HCT116 (cell line): ENCODE data around the gene MOV10L1. TPM values are rescaled to one million over a fixed set of nuclear protein-coding genes. Genes with fewer than 3 reads are reported as not detected.

ENCODE experiments used
- ATAC-seq: fragments of 200-7000 bp; cut with Tn5 transposase; 2 replicates; pipeline ENCODE4 v1.9.1; 2020; ENCODE audit warnings: mild to moderate bottlenecking, moderate library complexity
- BruUV-seq: library from RNA; stranded (reverse); fragments of 400-500 nt; replicated peaks from 2 replicates; lab custom pipeline; 2021; lab: Mats Ljungman, UMichigan
- CTCF ChIA-PET: fragments of 300-600 bp; sonication (Branson Sonifier 250); formaldehyde crosslinking; loops from one replicate; lab custom pipeline; 2021; ENCODE audit warnings: antibody characterized with exemption; lab: Charles Lee
- POLR2A ChIA-PET: fragments of 300-600, 350-600 bp; sonication (Branson Sonifier 250); formaldehyde crosslinking; loops from one replicate; lab custom pipeline; 2021; ENCODE audit warnings: antibody characterized with exemption; lab: Charles Lee
- RAD21 ChIA-PET, 2 experiments: fragments of 300-600 bp; sonication (Branson Sonifier 250); formaldehyde crosslinking; loops; one replicate each; lab custom pipeline; 2023; ENCODE audit warnings: low total read pairs in 2 of 2; ENCODE audit not compliant: uncharacterized antibody in 2 of 2, unreplicated experiment in 2 of 2, low non-redundant PET in 1 of 2; lab: Charles Lee
- DNase-seq: peaks from one replicate; pipeline ENCODE4 v3.0.0-alpha.2; 2010; ENCODE audit warnings: low read depth, low spot score
- H2AFZ ChIP-seq: fragments of 200-600 bp; shearing (Covaris generic), sonication (generic); 2 replicates; pipeline ENCODE4 v1.6.1; 2017; ENCODE audit warnings: low read depth, mixed run types, mixed read lengths, antibody characterized with exemption, low read length; ENCODE audit not compliant: poor library complexity, severe bottlenecking
- H3K27ac ChIP-seq: 2 replicates; pipeline ENCODE4 v1.5.1; 2012; ENCODE audit warnings: low read depth, low read length
- H3K27me3 ChIP-seq: fragments of 200-600 bp; sonication (generic); 2 replicates; pipeline ENCODE4 v1.6.1; 2016; ENCODE audit warnings: mixed run types, low read length, mixed read lengths; ENCODE audit not compliant: insufficient read depth
- H3K36me3 ChIP-seq, 2 experiments: fragments of 200-500 bp in 1 of 2; fragments of 200-600 bp in 1 of 2; sonication (Bioruptor generic) in 1 of 2; sonication (generic) in 1 of 2; 2 replicates each; pipeline versions ENCODE4 v1.5.1 to v1.6.1; 2014 to 2016; ENCODE audit warnings: low read length in 2 of 2, inconsistent platforms in 1 of 2, mixed read lengths in 1 of 2, mixed run types in 1 of 2; ENCODE audit not compliant: insufficient read depth in 2 of 2, control insufficient read depth in 1 of 2
- H3K4me1 ChIP-seq, 2 experiments: fragments of 200-600 bp in 1 of 2; sonication (generic) in 1 of 2; 2 replicates each; pipeline versions ENCODE4 v1.5.1 to v1.6.1; 2012 to 2017; ENCODE audit warnings: low read length in 2 of 2, inconsistent platforms in 1 of 2, mild to moderate bottlenecking in 1 of 2, mixed read lengths in 1 of 2, mixed run types in 1 of 2, moderate library complexity in 1 of 2; ENCODE audit not compliant: insufficient read depth in 2 of 2, control insufficient read depth in 1 of 2
- H3K4me2 ChIP-seq: fragments of 200-600 bp; sonication (generic); 2 replicates; pipeline ENCODE4 v1.6.1; 2017; ENCODE audit warnings: mixed run types, low read length, mixed read lengths
- H3K4me3 ChIP-seq, 2 experiments: fragments of 200-600 bp in 1 of 2; sonication (generic) in 1 of 2; replicated peaks in 1 of 2; 2 replicates each; pipeline ENCODE4 v1.5.1; 2011 to 2016; ENCODE audit warnings: low read length in 2 of 2, control low read depth in 1 of 2, low read depth in 1 of 2, mild to moderate bottlenecking in 1 of 2, mixed read lengths in 1 of 2, mixed run types in 1 of 2
- H3K79me2 ChIP-seq: fragments of 200-600 bp; sonication (generic); 2 replicates; pipeline ENCODE4 v1.6.1; 2017; ENCODE audit warnings: mild to moderate bottlenecking, mixed run types, low read length, moderate library complexity, mixed read lengths; ENCODE audit not compliant: insufficient read depth
- H3K9ac ChIP-seq: fragments of 200-600 bp; sonication (generic); 2 replicates; pipeline ENCODE4 v1.6.1; 2016; ENCODE audit warnings: low read length, mixed read lengths
- H3K9me2 ChIP-seq: fragments of 200-600 bp; sonication (generic), shearing (Covaris generic); 2 replicates; pipeline ENCODE4 v1.6.1; 2017; ENCODE audit warnings: mixed run types, mild to moderate bottlenecking, moderate library complexity; ENCODE audit not compliant: insufficient read depth
- H3K9me3 ChIP-seq, 2 experiments: fragments of 200-500 bp in 1 of 2; fragments of 200-600 bp in 1 of 2; sonication (Bioruptor generic) in 1 of 2; sonication (generic) in 1 of 2; 2 replicates each; pipeline ENCODE4 v1.6.1; 2014 to 2017; ENCODE audit warnings: low read length in 2 of 2, mixed read lengths in 2 of 2, inconsistent platforms in 1 of 2, low read depth in 1 of 2, mild to moderate bottlenecking in 1 of 2, mixed run types in 1 of 2, moderate library complexity in 1 of 2; ENCODE audit not compliant: control insufficient read depth in 1 of 2, insufficient read depth in 1 of 2
- H4K20me1 ChIP-seq: fragments of 200-600 bp; sonication (generic), shearing (Covaris generic); 2 replicates; pipeline ENCODE4 v1.6.1; 2017; ENCODE audit warnings: mixed run types, mild to moderate bottlenecking, moderate library complexity; ENCODE audit not compliant: insufficient read depth
- EZH2phosphoT487 ChIP-seq: fragments of 200-600 bp; IDR thresholded peaks from 2 replicates; pipeline ENCODE4 v1.6.1; 2018; ENCODE audit warnings: antibody characterized with exemption, borderline replicate concordance
- JUND ChIP-seq: IDR thresholded peaks from 2 replicates; pipeline ENCODE4 v1.6.1; 2012
- ZFX ChIP-seq: fragments of 450-650 bp; IDR thresholded peaks from 2 replicates; pipeline ENCODE4 v1.6.1; 2017
- intact Hi-C: fragments of 100-400 bp; cut with micrococcal nuclease; formaldehyde crosslinking; loops from 2 replicates; pipeline ENCODE4 v1.10.0; 2022
- total RNA-seq: library from RNA; stranded (reverse); gene quantifications from one replicate; pipeline ENCODE4 v1.2.1, GENCODE V29; 2021; ENCODE audit not compliant: unreplicated experiment

Gene MOV10L1
- total RNA-seq, 1 experiment from 2014 or later = not detected

- ATAC-seq = no peak
- peaks cover 17 to 20% of the 10 kb centered on the region in 2 experiments for H3K36me3 ChIP-seq
These were observed 121.3 kb downstream of the MOV10L1 start for GRCh38 chr22:50211147-50211546.

More at GRCh38 chr22:50211147-50211546, 121.3 kb downstream of the MOV10L1 start:
- Histone ChIP-seq H2AFZ (no peak overlapping the region), H4K20me1 (no peaks in the 10 kb centered on the region), H3K79me2 (peaks cover 17% of the 10 kb centered on the region; the same call in 1 of the 2 replicates), H3K27me3 (no peaks in the 10 kb centered on the region), H3K27ac (no peak overlapping the region), H3K9me2 (no peaks in the 10 kb centered on the region)
- intact Hi-C loops = no loop called here
- POLR2A ChIA-PET = no interaction called here
- no peak for TF ChIP-seq EZH2phosphoT487
- TF ChIP-seq ZFX = no peak
- no peak for TF ChIP-seq JUND
- TF ChIP-seq, all 23 proteins: peak for 0
- no peak for DNase-seq
- no TSS peak for BruUV-seq
- H3K4me2 ChIP-seq = no peak overlapping the region
- CTCF ChIA-PET = interaction anchor here (0.9 to 1.2 kb wide), 2 partner anchors 62 kb away, joined by 3 to 5 read pairs; no protein-coding TSS in a partner anchor
- H3K9me3 ChIP-seq = no peaks in the 10 kb centered on the region
- H3K4me3 ChIP-seq = no peak overlapping the region
- RAD21 ChIA-PET = no interaction called here
- H3K9ac ChIP-seq = no peak overlapping the region
- H3K4me1 ChIP-seq = peaks cover 0 to 14% of the 10 kb centered on the region in 2 experiments; a peak in 2 of 4 replicates

Other genes starting within 250 kb of the MOV10L1 start
- 21.6 TPM for gene ZBED4, start 236.2 kb upstream of the MOV10L1 start, total RNA-seq
- 16.6 TPM for gene ALG12, start 171.6 kb upstream of the MOV10L1 start, total RNA-seq
- gene CRELD2, start 171.4 kb upstream of the MOV10L1 start, total RNA-seq = 45.8 TPM
- gene PIM3, start 129.2 kb upstream of the MOV10L1 start, total RNA-seq = 116 TPM
- not detected for gene IL17REL, start 77.2 kb upstream of the MOV10L1 start, total RNA-seq
- gene TTLL8, start 31.7 kb upstream of the MOV10L1 start, total RNA-seq = not detected
- gene MLC1, start 4.6 kb upstream of the MOV10L1 start, total RNA-seq = not detected
- 8.0 TPM for gene PANX2, start 80.7 kb downstream of the MOV10L1 start, total RNA-seq
- gene TRABD, start 95.9 kb downstream of the MOV10L1 start, total RNA-seq = 90.3 TPM
- 29.6 TPM for gene SELENOO, start 111.0 kb downstream of the MOV10L1 start, total RNA-seq
- 38.6 TPM for gene TUBGCP6, start 155.0 kb downstream of the MOV10L1 start, total RNA-seq
- gene HDAC10, start 161.3 kb downstream of the MOV10L1 start, total RNA-seq = 67.5 TPM
- 86.7 TPM for gene MAPK12, start 171.7 kb downstream of the MOV10L1 start, total RNA-seq
- gene MAPK11, start 180.4 kb downstream of the MOV10L1 start, total RNA-seq = 19.3 TPM
- gene PLXNB2, start 217.6 kb downstream of the MOV10L1 start, total RNA-seq = 236 TPM
- gene DENND6B, start 237.0 kb downstream of the MOV10L1 start, total RNA-seq = 11.0 TPM